Astrocyte (in vitro differentiated cells and primary cell): Measurements from ENCODE around the gene OR13J1.

Experiments used
- EZH2 ChIP-seq: IDR thresholded peaks from 2 replicates; pipeline ENCODE4 v1.6.1; 2012; ENCODE audit warnings: mild to moderate bottlenecking, low read length, inconsistent platforms; ENCODE audit not compliant: insufficient read depth
- TF ChIP-seq, protein P1 (sequence below): IDR thresholded peaks from 2 replicates; pipeline ENCODE4 v1.5.1; 2011; ENCODE audit warnings: low read depth, mild to moderate bottlenecking, inconsistent platforms, low read length, moderate library complexity; ENCODE audit not compliant: insufficient read depth

DNA sequence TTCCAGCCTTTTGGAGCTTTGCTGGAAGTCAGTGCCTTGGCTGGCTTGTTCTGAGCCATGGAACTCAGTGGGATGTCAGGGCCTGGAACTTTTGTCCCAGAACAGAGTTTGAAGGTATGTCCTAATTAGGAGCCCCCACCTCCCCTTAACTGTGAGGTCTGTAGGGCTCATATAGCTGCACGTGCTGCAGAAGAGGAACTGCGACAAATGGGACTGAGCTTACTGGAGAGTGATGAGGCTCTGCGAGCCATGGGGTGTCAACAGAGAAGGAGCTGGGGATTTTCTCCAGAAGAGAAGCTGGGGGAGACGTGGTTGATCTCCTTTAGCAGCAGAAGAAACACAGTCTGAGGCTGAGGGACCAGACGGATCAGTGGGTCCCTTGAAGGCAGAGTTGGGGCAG lies 30.3 kb downstream of the OR13J1 start:
- TF ChIP-seq, protein P1, sequence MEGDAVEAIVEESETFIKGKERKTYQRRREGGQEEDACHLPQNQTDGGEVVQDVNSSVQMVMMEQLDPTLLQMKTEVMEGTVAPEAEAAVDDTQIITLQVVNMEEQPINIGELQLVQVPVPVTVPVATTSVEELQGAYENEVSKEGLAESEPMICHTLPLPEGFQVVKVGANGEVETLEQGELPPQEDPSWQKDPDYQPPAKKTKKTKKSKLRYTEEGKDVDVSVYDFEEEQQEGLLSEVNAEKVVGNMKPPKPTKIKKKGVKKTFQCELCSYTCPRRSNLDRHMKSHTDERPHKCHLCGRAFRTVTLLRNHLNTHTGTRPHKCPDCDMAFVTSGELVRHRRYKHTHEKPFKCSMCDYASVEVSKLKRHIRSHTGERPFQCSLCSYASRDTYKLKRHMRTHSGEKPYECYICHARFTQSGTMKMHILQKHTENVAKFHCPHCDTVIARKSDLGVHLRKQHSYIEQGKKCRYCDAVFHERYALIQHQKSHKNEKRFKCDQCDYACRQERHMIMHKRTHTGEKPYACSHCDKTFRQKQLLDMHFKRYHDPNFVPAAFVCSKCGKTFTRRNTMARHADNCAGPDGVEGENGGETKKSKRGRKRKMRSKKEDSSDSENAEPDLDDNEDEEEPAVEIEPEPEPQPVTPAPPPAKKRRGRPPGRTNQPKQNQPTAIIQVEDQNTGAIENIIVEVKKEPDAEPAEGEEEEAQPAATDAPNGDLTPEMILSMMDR: no peak
- TF ChIP-seq EZH2: no peak
